KOPT-K1 (cell line): ENCODE data around the gene PLCG2.

Source experiments
- H3K27ac ChIP-seq: fragments of 200-600 bp; sonication (generic); 2 replicates; pipeline ENCODE4 v1.5.1; 2016; ENCODE audit warnings: antibody characterized with exemption, mild to moderate bottlenecking, low read depth, low read length; ENCODE audit not compliant: poor library complexity, severe bottlenecking
- H3K36me3 ChIP-seq: fragments of 200-600 bp; sonication (generic); 2 replicates; pipeline ENCODE4 v1.5.1; 2017; ENCODE audit warnings: antibody characterized with exemption, mild to moderate bottlenecking, low read length, moderate library complexity; ENCODE audit not compliant: insufficient read depth
- H3K9me3 ChIP-seq: fragments of 200-600 bp; sonication (generic); 2 replicates; pipeline ENCODE4 v1.5.1; 2017; ENCODE audit warnings: antibody characterized with exemption, low read length, mild to moderate bottlenecking; ENCODE audit not compliant: insufficient read depth, poor library complexity, severe bottlenecking

The PLCG2 gene

GRCh38 chr16:81770008-81770407, 9.1 kb upstream of the PLCG2 start:
- Histone ChIP-seq H3K27ac (no peak overlapping the region), H3K36me3 (no peaks in the 10 kb centered on the region), H3K9me3 (no peaks in the 10 kb centered on the region)

- Histone ChIP-seq H3K27ac (no peak overlapping the region), H3K36me3 (no peaks in the 10 kb centered on the region), H3K9me3 (no peaks in the 10 kb centered on the region)
Observed at GRCh38 chr16:81774348-81774747, 4.7 kb upstream of the PLCG2 start.

- no peaks in the 10 kb centered on the region for H3K36me3 ChIP-seq
- no peak overlapping the region for H3K27ac ChIP-seq
- H3K9me3 ChIP-seq = no peaks in the 10 kb centered on the region
Observed at GRCh38 chr16:81775570-81775969, 3.5 kb upstream of the PLCG2 start.

- H3K27ac ChIP-seq = no peak overlapping the region
Observed at GRCh38 chr16:81778231-81778630, 860 bp upstream of the PLCG2 start.

GRCh38 chr16:81779536-81780320, 637 bp downstream of the PLCG2 start:
- no peak overlapping the region for H3K27ac ChIP-seq
- H3K9me3 ChIP-seq = no peaks in the 10 kb centered on the region
- no peaks in the 10 kb centered on the region for H3K36me3 ChIP-seq

More at GRCh38 chr16:81778231-81778630, 860 bp upstream of the PLCG2 start:
- Histone ChIP-seq H3K9me3 (no peaks in the 10 kb centered on the region), H3K36me3 (no peaks in the 10 kb centered on the region)

- H3K9me3 ChIP-seq = no peaks in the 10 kb centered on the region
- no peaks in the 10 kb centered on the region for H3K36me3 ChIP-seq
- no peak overlapping the region for H3K27ac ChIP-seq
Observed at GRCh38 chr16:81780350-81780749, 1.3 kb downstream of the PLCG2 start.

- Histone ChIP-seq H3K9me3 (no peaks in the 10 kb centered on the region), H3K36me3 (no peaks in the 10 kb centered on the region), H3K27ac (no peak overlapping the region)
Observed at GRCh38 chr16:81782236-81782635, 3.1 kb downstream of the PLCG2 start.

GRCh38 chr16:81784072-81784795, 5.1 kb downstream of the PLCG2 start:
- Histone ChIP-seq H3K27ac (no peak overlapping the region), H3K9me3 (no peaks in the 10 kb centered on the region), H3K36me3 (no peaks in the 10 kb centered on the region)

GRCh38 chr16:81785138-81785924, 6.2 kb downstream of the PLCG2 start:
- H3K36me3 ChIP-seq = no peaks in the 10 kb centered on the region
- H3K9me3 ChIP-seq = no peaks in the 10 kb centered on the region
- no peak overlapping the region for H3K27ac ChIP-seq

GRCh38 chr16:81786321-81786720, 7.2 kb downstream of the PLCG2 start:
- Histone ChIP-seq H3K9me3 (no peaks in the 10 kb centered on the region), H3K27ac (no peak overlapping the region), H3K36me3 (no peaks in the 10 kb centered on the region)

- H3K9me3 ChIP-seq = no peaks in the 10 kb centered on the region
- H3K27ac ChIP-seq = no peak overlapping the region
- H3K36me3 ChIP-seq = no peaks in the 10 kb centered on the region
Observed at GRCh38 chr16:81786868-81787267, 7.8 kb downstream of the PLCG2 start.

GRCh38 chr16:81787659-81788058, 8.6 kb downstream of the PLCG2 start:
- Histone ChIP-seq H3K27ac (no peak overlapping the region), H3K36me3 (no peaks in the 10 kb centered on the region), H3K9me3 (no peaks in the 10 kb centered on the region)

- H3K9me3 ChIP-seq = no peaks in the 10 kb centered on the region
- H3K27ac ChIP-seq = no peak overlapping the region
- H3K36me3 ChIP-seq = no peaks in the 10 kb centered on the region
Observed at GRCh38 chr16:81790277-81790676, 11.2 kb downstream of the PLCG2 start.

- Histone ChIP-seq H3K27ac (no peak overlapping the region), H3K36me3 (no peaks in the 10 kb centered on the region)
Observed at GRCh38 chr16:81790830-81791435, 11.8 kb downstream of the PLCG2 start.

GRCh38 chr16:81792828-81793227, 13.7 kb downstream of the PLCG2 start:
- H3K27ac ChIP-seq = no peak overlapping the region
- H3K9me3 ChIP-seq = no peaks in the 10 kb centered on the region
- H3K36me3 ChIP-seq = no peaks in the 10 kb centered on the region

More at GRCh38 chr16:81790830-81791435, 11.8 kb downstream of the PLCG2 start:
- H3K9me3 ChIP-seq = no peaks in the 10 kb centered on the region
